Measurements from ENCODE around the gene USP32.

GRCh38 chr17:60327901-60328273, 64.0 kb downstream of the USP32 start:
- TF ChIP-seq CTCF (IDR thresholded peaks at IDR 0.05) (no peak), POLR2A (IDR thresholded peaks at IDR 0.05) (no peak)

Data from right lobe of liver (tissue), 4 donors.